Measurements from ENCODE around the gene LAMC1. TPM values are rescaled to one million over a fixed set of nuclear protein-coding genes. Genes with fewer than 3 reads are reported as not detected.

LAMC1 gene
- total RNA-seq, 1 experiment from 2014 or later: 71.5 TPM

DNA sequence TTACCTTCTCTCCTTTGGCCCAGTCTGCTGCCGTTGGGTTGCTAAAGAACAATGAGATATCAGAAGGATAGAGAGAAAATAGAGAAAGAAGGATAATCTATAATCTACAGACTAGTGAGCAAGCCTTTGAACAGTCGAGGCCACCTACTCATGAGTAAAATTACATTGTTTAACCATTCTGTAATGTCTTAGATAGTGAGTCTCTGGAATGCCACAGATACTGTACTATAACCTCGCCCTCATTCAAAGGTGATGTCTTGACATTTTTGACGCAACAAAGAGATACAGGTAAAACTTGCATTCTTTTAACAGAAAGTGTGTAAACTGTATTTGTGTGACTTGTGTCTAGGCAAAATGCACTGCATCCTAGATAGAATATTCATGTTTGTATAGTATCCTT lies 77.9 kb downstream of the LAMC1 start:
- TF ChIP-seq EZH2 (IDR thresholded peaks at IDR 0.05; ENCODE audit: low read length, unreplicated experiment) (no peak), EZH2phosphoT487 (IDR thresholded peaks at IDR 0.05; ENCODE audit: borderline replicate concordance, low read length) (no peak)
- TF ChIP-seq, protein P1, sequence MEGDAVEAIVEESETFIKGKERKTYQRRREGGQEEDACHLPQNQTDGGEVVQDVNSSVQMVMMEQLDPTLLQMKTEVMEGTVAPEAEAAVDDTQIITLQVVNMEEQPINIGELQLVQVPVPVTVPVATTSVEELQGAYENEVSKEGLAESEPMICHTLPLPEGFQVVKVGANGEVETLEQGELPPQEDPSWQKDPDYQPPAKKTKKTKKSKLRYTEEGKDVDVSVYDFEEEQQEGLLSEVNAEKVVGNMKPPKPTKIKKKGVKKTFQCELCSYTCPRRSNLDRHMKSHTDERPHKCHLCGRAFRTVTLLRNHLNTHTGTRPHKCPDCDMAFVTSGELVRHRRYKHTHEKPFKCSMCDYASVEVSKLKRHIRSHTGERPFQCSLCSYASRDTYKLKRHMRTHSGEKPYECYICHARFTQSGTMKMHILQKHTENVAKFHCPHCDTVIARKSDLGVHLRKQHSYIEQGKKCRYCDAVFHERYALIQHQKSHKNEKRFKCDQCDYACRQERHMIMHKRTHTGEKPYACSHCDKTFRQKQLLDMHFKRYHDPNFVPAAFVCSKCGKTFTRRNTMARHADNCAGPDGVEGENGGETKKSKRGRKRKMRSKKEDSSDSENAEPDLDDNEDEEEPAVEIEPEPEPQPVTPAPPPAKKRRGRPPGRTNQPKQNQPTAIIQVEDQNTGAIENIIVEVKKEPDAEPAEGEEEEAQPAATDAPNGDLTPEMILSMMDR (conservative IDR thresholded peaks at IDR 0.05; ENCODE audit: low read depth, low read length): no peak
- H3K36me3 ChIP-seq (ENCODE audit: low read depth, low read length): peaks cover 9% of the 10 kb centered on the region
- no peak overlapping the region for H2AFZ ChIP-seq (ENCODE audit: low read length)
- H3K9me3 ChIP-seq (ENCODE audit: low read length): no peaks in the 10 kb centered on the region
- ATAC-seq: no peak
- no peak overlapping the region for H3K27ac ChIP-seq (ENCODE audit: low read length)
- POLR2A ChIA-PET (ENCODE audit: unreplicated experiment): no interaction called here
- no peaks in the 10 kb centered on the region for H3K27me3 ChIP-seq (ENCODE audit: low read length)
- peaks cover 45% of the 10 kb centered on the region for H3K79me2 ChIP-seq (ENCODE audit: low read length)
- no peak for DNase-seq
- no peak overlapping the region for H3K9ac ChIP-seq (ENCODE audit: low read length)
- BruUV-seq (replicated peaks): no TSS peak
- no peak overlapping the region for H3K4me2 ChIP-seq (ENCODE audit: low read length)
- no peaks in the 10 kb centered on the region for H3K9me2 ChIP-seq (replicated peaks; ENCODE audit: low read length)
- H3K4me3 ChIP-seq (ENCODE audit: low read length): no peak overlapping the region
- no peaks in the 10 kb centered on the region for H3K4me1 ChIP-seq (ENCODE audit: insufficient read depth, low read length)
- H4K20me1 ChIP-seq (ENCODE audit: low read length): peaks cover 4% of the 10 kb centered on the region; the same call in 1 of the 2 replicates
- no peaks in the 10 kb centered on the region for H3F3A ChIP-seq (ENCODE audit: low read length, unreplicated experiment)
- intact Hi-C loops (cut with micrococcal nuclease): no loop called here
- CTCF ChIA-PET: no interaction called here

DNA sequence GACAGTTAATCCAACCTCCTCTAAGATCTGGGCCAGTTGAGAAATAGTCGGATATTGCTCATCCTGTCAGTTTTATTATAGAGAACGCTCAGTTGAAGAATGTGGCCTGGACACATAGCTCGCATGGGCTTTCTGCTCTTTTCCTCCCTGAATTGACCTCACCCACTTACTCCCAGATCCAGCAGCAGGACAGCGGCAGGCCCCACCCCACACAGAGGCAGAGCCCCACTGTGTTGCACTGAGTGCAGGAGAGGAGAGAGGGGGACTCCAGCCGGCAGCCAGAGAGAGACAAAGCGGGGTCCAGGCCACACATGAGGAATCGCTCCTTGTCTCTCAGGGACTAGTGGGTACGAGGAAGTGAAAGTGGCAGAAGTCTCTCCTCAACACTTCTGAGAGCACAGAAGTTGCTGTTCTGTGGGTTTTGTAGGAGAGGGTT lies 78.6 kb downstream of the LAMC1 start:
- no peak overlapping the region for H3K4me2 ChIP-seq (ENCODE audit: low read length)
- POLR2A ChIA-PET (ENCODE audit: unreplicated experiment): no interaction called here
- H3K36me3 ChIP-seq (ENCODE audit: low read depth, low read length): peaks cover 9% of the 10 kb centered on the region
- intact Hi-C loops (cut with micrococcal nuclease): no loop called here
- H3K27me3 ChIP-seq (ENCODE audit: low read length): no peaks in the 10 kb centered on the region
- no peak overlapping the region for H3K4me3 ChIP-seq (ENCODE audit: low read length)
- no TSS peak for BruUV-seq (replicated peaks)
- H2AFZ ChIP-seq (ENCODE audit: low read length): no peak overlapping the region
- no peak overlapping the region for H3K27ac ChIP-seq (ENCODE audit: low read length)
- no peaks in the 10 kb centered on the region for H3F3A ChIP-seq (ENCODE audit: low read length, unreplicated experiment)
- peaks cover 4% of the 10 kb centered on the region; the same call in 1 of the 2 replicates for H4K20me1 ChIP-seq (ENCODE audit: low read length)
- H3K9me3 ChIP-seq (ENCODE audit: low read length): no peaks in the 10 kb centered on the region
- no peaks in the 10 kb centered on the region for H3K4me1 ChIP-seq (ENCODE audit: insufficient read depth, low read length)
- no peak overlapping the region for H3K9ac ChIP-seq (ENCODE audit: low read length)
- no peak for DNase-seq
- H3K79me2 ChIP-seq (ENCODE audit: low read length): peaks cover 38% of the 10 kb centered on the region
- no peaks in the 10 kb centered on the region for H3K9me2 ChIP-seq (replicated peaks; ENCODE audit: low read length)
- ATAC-seq: no peak
- CTCF ChIA-PET: no interaction called here
- TF ChIP-seq EZH2 (IDR thresholded peaks at IDR 0.05; ENCODE audit: low read length, unreplicated experiment): no peak

DNA sequence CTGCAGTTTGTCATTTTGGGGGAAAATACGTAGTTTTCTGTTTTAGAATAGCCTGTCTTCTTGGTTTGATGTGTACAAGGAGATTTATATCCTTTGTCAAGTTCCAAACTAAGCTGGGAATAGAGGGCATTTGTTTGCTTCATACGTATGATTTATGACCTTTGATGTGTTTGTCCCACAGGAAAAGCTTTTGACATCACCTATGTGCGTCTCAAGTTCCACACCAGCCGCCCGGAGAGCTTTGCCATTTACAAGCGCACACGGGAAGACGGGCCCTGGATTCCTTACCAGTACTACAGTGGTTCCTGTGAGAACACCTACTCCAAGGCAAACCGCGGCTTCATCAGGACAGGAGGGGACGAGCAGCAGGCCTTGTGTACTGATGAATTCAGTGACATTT lies 79.9 kb downstream of the LAMC1 start:
- no peak for TF ChIP-seq EZH2phosphoT487 (IDR thresholded peaks at IDR 0.05; ENCODE audit: borderline replicate concordance, low read length)
- TF ChIP-seq, protein P1 (conservative IDR thresholded peaks at IDR 0.05; ENCODE audit: low read depth, low read length): no peak
- no peak for TF ChIP-seq EZH2 (IDR thresholded peaks at IDR 0.05; ENCODE audit: low read length, unreplicated experiment)
- ChIA-PET POLR2A (ENCODE audit: unreplicated experiment) (no interaction called here), CTCF (no interaction called here)
- Histone ChIP-seq H3F3A (ENCODE audit: low read length, unreplicated experiment) (no peaks in the 10 kb centered on the region), H3K9me2 (replicated peaks; ENCODE audit: low read length) (no peaks in the 10 kb centered on the region), H3K4me1 (ENCODE audit: insufficient read depth, low read length) (no peaks in the 10 kb centered on the region), H3K4me2 (ENCODE audit: low read length) (no peak overlapping the region), H3K36me3 (ENCODE audit: low read depth, low read length) (peaks cover 9% of the 10 kb centered on the region), H3K27ac (ENCODE audit: low read length) (no peak overlapping the region), H3K79me2 (ENCODE audit: low read length) (peaks cover 25% of the 10 kb centered on the region), H3K27me3 (ENCODE audit: low read length) (no peaks in the 10 kb centered on the region), H3K9me3 (ENCODE audit: low read length) (no peaks in the 10 kb centered on the region), H4K20me1 (ENCODE audit: low read length) (peaks cover 4% of the 10 kb centered on the region; the same call in 1 of the 2 replicates), H3K9ac (ENCODE audit: low read length) (no peak overlapping the region), H2AFZ (ENCODE audit: low read length) (no peak overlapping the region), H3K4me3 (ENCODE audit: low read length) (no peak overlapping the region)
- intact Hi-C loops (cut with micrococcal nuclease): no loop called here
- BruUV-seq (replicated peaks): no TSS peak
- DNase-seq (no peak), ATAC-seq (no peak)

All from PC-3 (cell line).